ENCODE results near the gene SLC26A2. TPM values are rescaled to one million over a fixed set of nuclear protein-coding genes. Genes with fewer than 3 reads are reported as not detected.

Gene SLC26A2
- total RNA-seq, 4 donors from 2014 or later = 10.1 to 13.6 (median 12.8) TPM

DNA sequence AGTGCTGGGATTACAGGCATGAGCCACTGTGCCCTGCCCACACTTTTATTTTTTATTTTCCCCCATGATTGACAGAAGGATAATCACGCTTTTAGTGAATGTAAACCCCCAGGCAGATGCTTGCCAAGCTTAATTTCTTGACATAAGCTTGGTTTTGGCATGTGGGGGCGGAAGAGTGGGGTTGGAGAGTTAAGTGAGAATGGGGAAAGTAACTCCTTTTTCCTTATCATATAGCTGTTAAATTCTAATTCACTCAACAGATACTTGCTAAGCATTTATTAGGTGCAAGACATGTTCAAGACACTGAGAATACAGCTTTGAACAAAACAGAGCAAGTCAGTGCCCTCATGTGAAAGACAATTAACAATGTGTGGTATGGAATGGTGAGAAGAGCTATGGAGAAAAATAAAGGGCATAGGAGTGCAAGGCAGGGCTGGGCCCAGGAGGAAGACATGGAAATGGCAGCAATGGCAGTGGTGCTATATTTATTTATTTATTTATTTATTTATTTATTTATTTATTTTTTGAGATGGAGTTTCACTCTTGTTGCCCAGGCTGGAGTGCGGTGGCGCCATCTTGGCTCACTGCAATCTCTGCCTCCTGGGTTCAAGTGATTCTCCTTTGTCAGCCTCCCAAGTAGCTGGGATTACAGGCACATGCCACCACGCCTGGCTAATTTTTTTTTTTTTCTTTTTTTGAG, 2.2 kb downstream of the SLC26A2 start:
- no peaks in the 10 kb centered on the region for H3K9me3 ChIP-seq
- no peak overlapping the region for H3K4me3 ChIP-seq (replicated peaks in 1 of 3)
- 96% methylated on average over 5 of the region's 5 CpGs for WGBS, 2 donors
- H3K27me3 ChIP-seq = no peaks in the 10 kb centered on the region
- peaks cover 9 to 17% of the 10 kb centered on the region in 2 donors for H3K4me1 ChIP-seq
- intact Hi-C loops (cut with DNase I) = no loop called here
- TF ChIP-seq, protein P1, sequence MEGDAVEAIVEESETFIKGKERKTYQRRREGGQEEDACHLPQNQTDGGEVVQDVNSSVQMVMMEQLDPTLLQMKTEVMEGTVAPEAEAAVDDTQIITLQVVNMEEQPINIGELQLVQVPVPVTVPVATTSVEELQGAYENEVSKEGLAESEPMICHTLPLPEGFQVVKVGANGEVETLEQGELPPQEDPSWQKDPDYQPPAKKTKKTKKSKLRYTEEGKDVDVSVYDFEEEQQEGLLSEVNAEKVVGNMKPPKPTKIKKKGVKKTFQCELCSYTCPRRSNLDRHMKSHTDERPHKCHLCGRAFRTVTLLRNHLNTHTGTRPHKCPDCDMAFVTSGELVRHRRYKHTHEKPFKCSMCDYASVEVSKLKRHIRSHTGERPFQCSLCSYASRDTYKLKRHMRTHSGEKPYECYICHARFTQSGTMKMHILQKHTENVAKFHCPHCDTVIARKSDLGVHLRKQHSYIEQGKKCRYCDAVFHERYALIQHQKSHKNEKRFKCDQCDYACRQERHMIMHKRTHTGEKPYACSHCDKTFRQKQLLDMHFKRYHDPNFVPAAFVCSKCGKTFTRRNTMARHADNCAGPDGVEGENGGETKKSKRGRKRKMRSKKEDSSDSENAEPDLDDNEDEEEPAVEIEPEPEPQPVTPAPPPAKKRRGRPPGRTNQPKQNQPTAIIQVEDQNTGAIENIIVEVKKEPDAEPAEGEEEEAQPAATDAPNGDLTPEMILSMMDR (IDR thresholded peaks at IDR 0.05) = no peak
- TF ChIP-seq POLR2A (IDR thresholded peaks at IDR 0.05) = no peak
- no peak overlapping the region for H3K27ac ChIP-seq
- H3K36me3 ChIP-seq = no peaks in the 10 kb centered on the region
- DNase-seq = no peak

DNA sequence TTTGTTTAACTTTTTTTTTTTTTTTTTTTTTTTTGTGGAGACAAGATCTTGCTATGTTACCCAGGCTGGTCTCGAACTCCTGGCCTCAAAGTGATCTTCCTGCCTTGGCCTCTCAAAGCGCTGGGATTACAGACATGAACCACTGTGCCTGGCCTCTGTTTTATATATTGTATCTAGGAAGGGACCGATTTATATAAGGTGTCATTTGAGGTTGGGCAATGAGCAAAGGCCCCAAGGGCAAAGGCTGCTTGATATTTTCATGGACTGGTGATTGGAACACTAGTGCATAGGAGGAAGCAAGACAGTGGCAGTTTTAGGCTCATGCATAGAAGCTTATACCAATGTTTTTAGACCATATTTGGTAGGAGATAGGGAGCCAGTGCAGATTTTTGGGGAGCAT, 3.2 kb downstream of the SLC26A2 start:
- DNase-seq = no peak
- WGBS, 2 donors = 96 to 100% methylated on average over 3 of the region's 3 CpGs
- no peaks in the 10 kb centered on the region for H3K9me3 ChIP-seq
- H3K27me3 ChIP-seq = no peaks in the 10 kb centered on the region
- TF ChIP-seq, protein P1 (IDR thresholded peaks at IDR 0.05) = no peak
- TF ChIP-seq POLR2A (IDR thresholded peaks at IDR 0.05) = no peak
- H3K27ac ChIP-seq = no peak overlapping the region
- H3K36me3 ChIP-seq = no peaks in the 10 kb centered on the region
- intact Hi-C loops (cut with DNase I) = no loop called here
- H3K4me3 ChIP-seq (replicated peaks in 1 of 3) = no peak overlapping the region
- H3K4me1 ChIP-seq = peaks cover 9 to 17% of the 10 kb centered on the region in 2 donors

DNA sequence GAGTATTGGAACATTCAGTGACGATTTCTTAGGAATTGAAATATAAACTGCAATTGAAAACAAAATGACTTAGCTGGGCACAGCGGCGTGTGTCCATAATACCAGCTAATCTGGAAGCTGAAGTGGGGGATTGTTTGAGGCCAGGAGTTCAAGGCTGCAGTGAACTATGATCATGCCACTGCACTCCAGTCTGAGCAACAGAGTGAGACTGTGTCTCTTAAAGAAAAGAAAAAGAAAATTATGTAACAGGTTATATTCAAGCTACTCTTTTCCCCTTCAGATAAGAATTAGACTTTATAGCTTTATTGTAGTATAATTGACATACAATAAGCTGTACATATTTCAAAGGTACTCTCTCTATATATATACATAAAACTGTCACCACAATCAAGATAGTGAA, 6.4 kb downstream of the SLC26A2 start:
- no peaks in the 10 kb centered on the region for H3K36me3 ChIP-seq
- DNase-seq = no peak
- TF ChIP-seq, protein P1 (IDR thresholded peaks at IDR 0.05) = no peak
- no peak for TF ChIP-seq POLR2A (IDR thresholded peaks at IDR 0.05)
- peaks cover 0 to 1% of the 10 kb centered on the region in 2 donors for H3K4me1 ChIP-seq
- H3K27ac ChIP-seq = no peak overlapping the region
- H3K4me3 ChIP-seq (replicated peaks in 1 of 3) = no peak overlapping the region
- WGBS, 2 donors = 91 to 96% methylated on average over 3 of the region's 3 CpGs
- H3K27me3 ChIP-seq = no peaks in the 10 kb centered on the region
- no peaks in the 10 kb centered on the region for H3K9me3 ChIP-seq
- intact Hi-C loops (cut with DNase I) = no loop called here

DNA sequence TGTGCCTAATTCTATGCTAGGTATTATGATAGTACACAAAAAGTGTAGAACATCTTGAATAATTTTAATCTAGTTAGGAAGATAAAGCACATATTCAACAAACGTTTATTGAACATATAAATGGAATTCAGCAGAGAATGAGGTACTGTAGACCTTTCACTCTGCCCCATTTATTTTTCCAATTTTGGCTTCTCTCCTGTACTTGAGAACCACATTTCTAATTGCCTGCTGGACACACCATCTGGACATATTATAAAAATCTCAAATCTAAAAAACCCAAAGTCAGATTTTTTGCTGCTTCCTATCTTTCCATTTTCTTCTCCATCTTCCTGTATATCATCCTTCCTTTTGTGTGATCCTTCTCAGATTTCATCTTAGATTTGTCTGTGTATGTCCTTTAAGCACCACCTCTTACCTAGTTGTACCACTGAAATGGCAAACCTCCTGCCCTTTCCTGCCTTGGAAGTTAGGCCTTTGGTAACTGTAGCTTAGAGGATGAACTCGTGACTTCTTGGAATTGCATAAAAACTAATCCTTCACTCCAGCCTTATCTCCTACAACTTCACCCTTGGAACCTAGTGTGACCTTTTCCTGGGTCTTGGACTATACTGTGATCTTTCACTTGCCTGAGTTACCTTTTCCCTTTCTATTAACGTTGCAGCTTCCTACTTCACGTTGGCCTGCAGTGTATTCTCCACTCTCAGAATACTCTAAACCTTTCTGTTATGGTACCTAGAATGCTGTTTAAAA, 8.8 kb downstream of the SLC26A2 start:
- WGBS, 2 donors = 91 to 94% methylated on average over 4 of the region's 4 CpGs
- no peaks in the 10 kb centered on the region for H3K4me1 ChIP-seq
- TF ChIP-seq, protein P1 (IDR thresholded peaks at IDR 0.05) = no peak
- TF ChIP-seq POLR2A (IDR thresholded peaks at IDR 0.05) = no peak
- no peaks in the 10 kb centered on the region for H3K27me3 ChIP-seq
- intact Hi-C loops (cut with DNase I) = no loop called here
- H3K27ac ChIP-seq = no peak overlapping the region
- H3K36me3 ChIP-seq = no peaks in the 10 kb centered on the region
- DNase-seq = no peak
- no peaks in the 10 kb centered on the region for H3K9me3 ChIP-seq
- H3K4me3 ChIP-seq (replicated peaks in 1 of 3) = no peak overlapping the region

DNA sequence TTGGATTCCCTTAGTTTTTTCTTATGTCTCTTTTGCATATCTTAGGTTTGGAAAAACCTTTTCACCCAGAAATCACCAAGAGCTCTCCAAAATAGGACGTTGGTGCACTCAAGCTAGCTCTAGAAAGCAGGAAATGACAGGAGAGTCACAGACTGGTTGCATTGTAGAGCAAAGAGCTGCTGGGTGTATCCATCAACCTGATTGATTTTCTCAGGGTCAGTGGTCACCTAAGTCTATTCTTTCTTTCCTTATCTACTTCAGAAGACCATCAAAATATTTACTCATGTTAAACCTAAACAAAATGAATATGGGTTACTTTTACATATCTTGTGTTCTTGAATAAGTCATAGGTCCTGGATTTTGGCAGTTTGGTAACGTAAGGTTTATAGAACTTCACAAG, 14.9 kb downstream of the SLC26A2 start:
- no peaks in the 10 kb centered on the region for H3K27me3 ChIP-seq
- H3K27ac ChIP-seq = no peak overlapping the region
- TF ChIP-seq, protein P1 (IDR thresholded peaks at IDR 0.05) = no peak
- TF ChIP-seq POLR2A (IDR thresholded peaks at IDR 0.05) = no peak
- intact Hi-C loops (cut with DNase I) = no loop called here
- H3K4me3 ChIP-seq (replicated peaks in 1 of 3) = no peak overlapping the region
- H3K36me3 ChIP-seq = peaks cover 2 to 6% of the 10 kb centered on the region in 2 donors
- WGBS, 2 donors = 62 to 64% methylated on average over 2 of the region's 2 CpGs
- no peak for DNase-seq
- no peaks in the 10 kb centered on the region for H3K4me1 ChIP-seq
- no peaks in the 10 kb centered on the region for H3K9me3 ChIP-seq

Data from thyroid gland (tissue), 4 donors.